GM12878 (cell line): Measurements from ENCODE around the gene CNGA1. TPM values are rescaled to one million over a fixed set of nuclear protein-coding genes. Genes with fewer than 3 reads are reported as not detected.
A peak's percentile ranks its signal among the peaks of the same experiment; 100 is the strongest.

Experiments used
- CBFB ChIP-seq: IDR thresholded peaks from 2 replicates; pipeline ENCODE4 v1.6.1; 2016; ENCODE audit warnings: antibody characterized with exemption, low read depth
- CREM ChIP-seq: IDR thresholded peaks from 2 replicates; pipeline ENCODE4 v1.6.1; 2014; ENCODE audit warnings: antibody characterized with exemption, low read depth
- ESRRA ChIP-seq: IDR thresholded peaks from 2 replicates; pipeline ENCODE4 v1.6.1; 2012; ENCODE audit warnings: mild to moderate bottlenecking, low read length, improper control_type of control experiment
- FOXM1 ChIP-seq: IDR thresholded peaks from 2 replicates; pipeline ENCODE4 v1.6.1; 2012; ENCODE audit warnings: low read depth, mild to moderate bottlenecking, inconsistent platforms, low read length, moderate library complexity
- IKZF1 ChIP-seq: fragments of 450-650 bp; conservative IDR thresholded peaks from 2 replicates; pipeline ENCODE4 v1.6.1; 2017; ENCODE audit warnings: antibody characterized with exemption, mild to moderate bottlenecking
- JUNB ChIP-seq: IDR thresholded peaks from 2 replicates; pipeline ENCODE4 v1.6.1; 2016; ENCODE audit warnings: antibody characterized with exemption, mild to moderate bottlenecking
- MEF2B ChIP-seq: fragments of 450-650 bp; IDR thresholded peaks from 2 replicates; pipeline ENCODE4 v1.6.1; 2018; ENCODE audit warnings: mild to moderate bottlenecking, moderate library complexity; ENCODE audit not compliant: partially characterized antibody, poor library complexity, severe bottlenecking
- NFIC ChIP-seq: IDR thresholded peaks from 2 replicates; pipeline ENCODE4 v1.6.1; 2012; ENCODE audit warnings: low read depth, mild to moderate bottlenecking, inconsistent platforms, low read length, moderate library complexity
- NR2F1 ChIP-seq: fragments of 450-650 bp; conservative IDR thresholded peaks from 2 replicates; pipeline ENCODE4 v1.6.1; 2017; ENCODE audit warnings: mild to moderate bottlenecking
- PAX5 ChIP-seq: IDR thresholded peaks from 2 replicates; pipeline ENCODE4 v1.6.1; 2011; ENCODE audit warnings: low read depth, low read length, borderline replicate concordance
- PML ChIP-seq: IDR thresholded peaks from 2 replicates; pipeline ENCODE4 v1.6.1; 2012; ENCODE audit warnings: low read length, inconsistent platforms
- RFX5 ChIP-seq: IDR thresholded peaks from 2 replicates; pipeline ENCODE4 v1.6.1; 2011; ENCODE audit warnings: low read depth, low read length, improper control_type of control experiment
- YBX1 ChIP-seq: fragments of 450-650 bp; IDR thresholded peaks from 2 replicates; pipeline ENCODE4 v1.6.1; 2016; ENCODE audit warnings: antibody characterized with exemption
- polyA plus RNA-seq, 11 experiments: library from polyadenylated mRNA; depleted of rRNA in 4 of 11; unstranded in 6 of 11; stranded (reverse) in 5 of 11; fragments of >200 nt; fragmentation: Nextera tagmentation in 4 of 11; fragmentation: Illumina TruSeq in 1 of 11; extraction: Ambion mirVana in 4 of 11; extraction: Trizol in 1 of 11; gene quantifications; 1 replicate in 1 of 11; 2 replicates in 10 of 11; pipeline versions ENCODE4 v1.2.1 to v1.2.3, GENCODE V29; 2011 to 2016; ENCODE audit warnings: inconsistent platforms in 2 of 11, missing spikeins in 2 of 11, low read depth in 1 of 11
- total RNA-seq, 4 experiments: library from RNA; depleted of rRNA in 3 of 4; stranded (reverse); fragments of >200 nt in 3 of 4; fragmentation: Illumina TruSeq in 1 of 4; extraction: Trizol in 1 of 4; gene quantifications; 2 replicates each; pipeline versions ENCODE4 v1.2.1 to v1.2.3, GENCODE V29; 2013 to 2021
- TF ChIP-seq, protein P1 (sequence below): fragments of 450-650 bp; IDR thresholded peaks from 2 replicates; pipeline ENCODE4 v1.6.1; 2016; ENCODE audit warnings: mild to moderate bottlenecking
- TF ChIP-seq, protein P2 (sequence below): IDR thresholded peaks from 2 replicates; pipeline ENCODE4 v1.6.1; 2012; ENCODE audit warnings: low read length, inconsistent platforms
- TF ChIP-seq, protein P3 (sequence below): IDR thresholded peaks from 2 replicates; pipeline ENCODE4 v1.6.1; 2011; ENCODE audit warnings: low read depth, mild to moderate bottlenecking, low read length, moderate library complexity, borderline replicate concordance; ENCODE audit errors: extremely low read depth
- TF ChIP-seq, protein P4 (sequence below): IDR thresholded peaks from 2 replicates; pipeline ENCODE4 v1.6.1; 2012; ENCODE audit warnings: low read depth, low read length, improper control_type of control experiment

The CNGA1 gene
- total and polyA plus RNA-seq, 10 of the 15 experiments (the other 5 are each of a cell fraction or from before 2014, with no cell fraction given) = 0.38 to 14.2 (median 5.1) TPM

DNA sequence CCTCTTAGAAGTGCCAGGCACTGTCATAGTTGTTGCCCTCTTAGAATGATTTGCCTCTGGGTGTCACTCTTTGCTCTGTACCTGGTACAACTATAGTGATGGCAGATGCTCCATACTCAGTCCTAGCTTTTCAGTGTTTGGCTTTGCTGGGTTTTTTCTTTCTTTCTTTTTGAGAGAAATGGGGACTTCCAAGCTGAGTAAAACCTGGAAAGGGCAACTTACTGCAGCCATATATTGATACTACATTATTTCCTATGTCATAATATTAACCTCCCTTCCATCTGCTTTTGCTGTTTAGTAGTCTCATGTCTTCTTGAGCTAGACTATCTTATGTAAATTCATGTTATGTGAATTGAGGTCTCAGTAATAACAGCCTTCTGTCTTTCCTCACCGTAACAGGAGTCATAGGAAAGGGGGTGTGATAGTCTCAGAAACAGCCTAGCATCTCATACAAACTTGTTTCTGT is 49.1 kb upstream of the CNGA1 start (continued):
- no peak for TF ChIP-seq ESRRA
- peak; percentile 31; the same call in 1 of the 2 replicates for TF ChIP-seq CBFB
- TF ChIP-seq CREM = peak; percentile 60; the same call in 1 of the 2 replicates
- TF ChIP-seq FOXM1 = peak; percentile 72; the same call in 1 of the 2 replicates
- 0 out of 2 replicates have a peak, but pooled peaks have one; percentile 46 for TF ChIP-seq PML
- no peak for TF ChIP-seq NR2F1
- no peak for TF ChIP-seq YBX1
- TF ChIP-seq RFX5 = no peak
- TF ChIP-seq, protein P1, sequence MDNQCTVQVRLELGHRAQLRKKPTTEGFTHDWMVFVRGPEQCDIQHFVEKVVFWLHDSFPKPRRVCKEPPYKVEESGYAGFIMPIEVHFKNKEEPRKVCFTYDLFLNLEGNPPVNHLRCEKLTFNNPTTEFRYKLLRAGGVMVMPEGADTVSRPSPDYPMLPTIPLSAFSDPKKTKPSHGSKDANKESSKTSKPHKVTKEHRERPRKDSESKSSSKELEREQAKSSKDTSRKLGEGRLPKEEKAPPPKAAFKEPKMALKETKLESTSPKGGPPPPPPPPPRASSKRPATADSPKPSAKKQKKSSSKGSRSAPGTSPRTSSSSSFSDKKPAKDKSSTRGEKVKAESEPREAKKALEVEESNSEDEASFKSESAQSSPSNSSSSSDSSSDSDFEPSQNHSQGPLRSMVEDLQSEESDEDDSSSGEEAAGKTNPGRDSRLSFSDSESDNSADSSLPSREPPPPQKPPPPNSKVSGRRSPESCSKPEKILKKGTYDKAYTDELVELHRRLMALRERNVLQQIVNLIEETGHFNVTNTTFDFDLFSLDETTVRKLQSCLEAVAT = no peak
- TF ChIP-seq, protein P2, sequence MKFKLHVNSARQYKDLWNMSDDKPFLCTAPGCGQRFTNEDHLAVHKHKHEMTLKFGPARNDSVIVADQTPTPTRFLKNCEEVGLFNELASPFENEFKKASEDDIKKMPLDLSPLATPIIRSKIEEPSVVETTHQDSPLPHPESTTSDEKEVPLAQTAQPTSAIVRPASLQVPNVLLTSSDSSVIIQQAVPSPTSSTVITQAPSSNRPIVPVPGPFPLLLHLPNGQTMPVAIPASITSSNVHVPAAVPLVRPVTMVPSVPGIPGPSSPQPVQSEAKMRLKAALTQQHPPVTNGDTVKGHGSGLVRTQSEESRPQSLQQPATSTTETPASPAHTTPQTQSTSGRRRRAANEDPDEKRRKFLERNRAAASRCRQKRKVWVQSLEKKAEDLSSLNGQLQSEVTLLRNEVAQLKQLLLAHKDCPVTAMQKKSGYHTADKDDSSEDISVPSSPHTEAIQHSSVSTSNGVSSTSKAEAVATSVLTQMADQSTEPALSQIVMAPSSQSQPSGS = peak; percentile 48; the same call in 1 of the 2 replicates
- TF ChIP-seq MEF2B = no peak
- TF ChIP-seq, protein P3, sequence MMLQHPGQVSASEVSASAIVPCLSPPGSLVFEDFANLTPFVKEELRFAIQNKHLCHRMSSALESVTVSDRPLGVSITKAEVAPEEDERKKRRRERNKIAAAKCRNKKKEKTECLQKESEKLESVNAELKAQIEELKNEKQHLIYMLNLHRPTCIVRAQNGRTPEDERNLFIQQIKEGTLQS = no peak
- no peak for TF ChIP-seq PAX5
- TF ChIP-seq, protein P4, sequence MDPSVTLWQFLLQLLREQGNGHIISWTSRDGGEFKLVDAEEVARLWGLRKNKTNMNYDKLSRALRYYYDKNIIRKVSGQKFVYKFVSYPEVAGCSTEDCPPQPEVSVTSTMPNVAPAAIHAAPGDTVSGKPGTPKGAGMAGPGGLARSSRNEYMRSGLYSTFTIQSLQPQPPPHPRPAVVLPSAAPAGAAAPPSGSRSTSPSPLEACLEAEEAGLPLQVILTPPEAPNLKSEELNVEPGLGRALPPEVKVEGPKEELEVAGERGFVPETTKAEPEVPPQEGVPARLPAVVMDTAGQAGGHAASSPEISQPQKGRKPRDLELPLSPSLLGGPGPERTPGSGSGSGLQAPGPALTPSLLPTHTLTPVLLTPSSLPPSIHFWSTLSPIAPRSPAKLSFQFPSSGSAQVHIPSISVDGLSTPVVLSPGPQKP = no peak
- peak; percentile 94 for TF ChIP-seq JUNB
- TF ChIP-seq IKZF1 = no peak
- peak; percentile 89 for TF ChIP-seq NFIC
